GM23338 (cell line): ENCODE results near the gene PAPPA. TPM values are rescaled to one million over a fixed set of nuclear protein-coding genes. Genes with fewer than 3 reads are reported as not detected.

Experiments
- ATAC-seq: fragments of 200-7000 bp; cut with Tn5 transposase; 3 replicates; pipeline ENCODE4 v1.9.1; 2020
- DNase-seq: peaks from one replicate; pipeline ENCODE4 v3.0.0-alpha.2; 2015; ENCODE audit warnings: low spot score
- H2AFZ ChIP-seq: fragments of 200-600 bp; sonication (generic); 2 replicates; pipeline ENCODE4 v1.8.0; 2016; ENCODE audit warnings: antibody characterized with exemption, mild to moderate bottlenecking, moderate library complexity
- H3F3A ChIP-seq: fragments of 200-600 bp; sonication (generic); replicated peaks from 2 replicates; pipeline ENCODE4 v1.8.0; 2017; ENCODE audit warnings: antibody characterized with exemption, mixed run types, low read depth
- H3K27ac ChIP-seq: fragments of 200-600 bp; sonication (generic); 2 replicates; pipeline ENCODE4 v1.6.1; 2016; ENCODE audit warnings: low read depth
- H3K27me3 ChIP-seq: fragments of 200-600 bp; sonication (generic); 2 replicates; pipeline ENCODE4 v1.8.0; 2016; ENCODE audit warnings: mild to moderate bottlenecking, mixed run types, moderate library complexity; ENCODE audit not compliant: insufficient read depth
- H3K36me3 ChIP-seq: fragments of 200-600 bp; sonication (generic); 2 replicates; pipeline ENCODE4 v1.8.0; 2016; ENCODE audit warnings: mild to moderate bottlenecking; ENCODE audit not compliant: insufficient read depth
- H3K4me1 ChIP-seq: fragments of 200-600 bp; sonication (generic); 2 replicates; pipeline ENCODE4 v1.8.0; 2016; ENCODE audit warnings: mild to moderate bottlenecking, moderate library complexity; ENCODE audit not compliant: insufficient read depth
- H3K4me2 ChIP-seq: fragments of 200-600 bp; sonication (generic); 2 replicates; pipeline ENCODE4 v1.7.1; 2017; ENCODE audit warnings: mixed run types
- H3K4me3 ChIP-seq: fragments of 200-600 bp; sonication (generic); 2 replicates; pipeline ENCODE4 v1.6.1; 2016; ENCODE audit warnings: mixed run types
- H3K79me2 ChIP-seq: fragments of 200-600 bp; sonication (generic); replicated peaks from 2 replicates; pipeline ENCODE4 v1.8.0; 2017; ENCODE audit warnings: mild to moderate bottlenecking; ENCODE audit not compliant: insufficient read depth
- H3K9me2 ChIP-seq: fragments of 200-600 bp; sonication (generic); 2 replicates; pipeline ENCODE4 v1.8.0; 2017; ENCODE audit not compliant: insufficient read depth
- H4K20me1 ChIP-seq: fragments of 200-600 bp; sonication (generic); replicated peaks from 2 replicates; pipeline ENCODE4 v1.8.0; 2017; ENCODE audit warnings: mild to moderate bottlenecking; ENCODE audit not compliant: insufficient read depth
- H3K27ac Mint-ChIP-seq: 2 replicates; pipeline ENCODE4 v1.8.0; 2020; ENCODE audit warnings: inconsistent platforms, mild to moderate bottlenecking, moderate library complexity, mixed read lengths
- H3K27me3 Mint-ChIP-seq: 3 replicates; pipeline ENCODE4 v1.8.0; 2022; ENCODE audit warnings: low read depth, mild to moderate bottlenecking, moderate library complexity, mixed read lengths, inconsistent platforms; ENCODE audit not compliant: insufficient read depth, poor library complexity
- H3K36me3 Mint-ChIP-seq: 3 replicates; pipeline ENCODE4 v1.8.0; 2021; ENCODE audit warnings: low read depth, mild to moderate bottlenecking, inconsistent platforms, moderate library complexity, mixed read lengths
- H3K4me1 Mint-ChIP-seq: 3 replicates; pipeline ENCODE4 v1.8.0; 2020; ENCODE audit warnings: mild to moderate bottlenecking, inconsistent platforms, mixed read lengths
- H3K4me3 Mint-ChIP-seq: 3 replicates; pipeline ENCODE4 v1.8.0; 2021; ENCODE audit warnings: moderate library complexity, mild to moderate bottlenecking, inconsistent platforms, mixed read lengths
- H3K9me3 Mint-ChIP-seq: 3 replicates; pipeline ENCODE4 v1.8.0; 2020; ENCODE audit warnings: moderate library complexity, mild to moderate bottlenecking, inconsistent platforms, mixed read lengths
- CREB1 ChIP-seq: fragments of 250-450 bp; sonication (Bioruptor Pico); IDR thresholded peaks from 2 replicates; pipeline ENCODE4 v1.5.0; 2020; ENCODE audit warnings: low read depth, mild to moderate bottlenecking, moderate library complexity
- CTCF ChIP-seq, 2 experiments: fragments of 200-600 bp in 1 of 2; sonication (generic) in 1 of 2; conservative IDR thresholded peaks; 2 replicates each; pipeline versions ENCODE4 v1.5.1 to v1.6.1; 2016 to 2017; ENCODE audit warnings: antibody characterized with exemption in 2 of 2, low read depth in 2 of 2, mild to moderate bottlenecking in 2 of 2, moderate library complexity in 1 of 2
- ETS1 ChIP-seq: IDR thresholded peaks from 2 replicates; pipeline ENCODE4 v1.6.1; 2016; ENCODE audit warnings: antibody characterized with exemption
- EZH2phosphoT487 ChIP-seq: fragments of 200-600 bp; sonication (generic); IDR thresholded peaks from one replicate; pipeline ENCODE4 v1.8.1; 2018; ENCODE audit warnings: antibody characterized with exemption; ENCODE audit not compliant: unreplicated experiment
- JUNB ChIP-seq: IDR thresholded peaks from one replicate; pipeline ENCODE4 v1.6.1; 2016; ENCODE audit warnings: antibody characterized with exemption; ENCODE audit not compliant: unreplicated experiment
- NANOG ChIP-seq: IDR thresholded peaks from 2 replicates; pipeline ENCODE4 v1.6.1; 2016; ENCODE audit warnings: antibody characterized with exemption, borderline replicate concordance
- POLR2AphosphoS5 ChIP-seq: IDR thresholded peaks from 2 replicates; pipeline ENCODE4 v1.6.1; 2016; ENCODE audit warnings: antibody characterized with exemption, low read depth
- REST ChIP-seq: IDR thresholded peaks from one replicate; pipeline ENCODE4 v1.6.1; 2018; ENCODE audit warnings: antibody characterized with exemption; ENCODE audit not compliant: unreplicated experiment
- STAT1 ChIP-seq: IDR thresholded peaks from one replicate; pipeline ENCODE4 v1.6.1; 2016; ENCODE audit warnings: antibody characterized with exemption; ENCODE audit not compliant: unreplicated experiment
- ZNF114 ChIP-seq: fragments of 250-450 bp; sonication (Bioruptor Pico); IDR thresholded peaks from 2 replicates; pipeline ENCODE4 v1.5.0; 2020; ENCODE audit warnings: mild to moderate bottlenecking, moderate library complexity
- ZNF331 ChIP-seq: fragments of 250-450 bp; sonication (Bioruptor Pico); IDR thresholded peaks from 2 replicates; pipeline ENCODE4 v1.5.0; 2020; ENCODE audit warnings: low read depth, mild to moderate bottlenecking, moderate library complexity
- ZNF462 ChIP-seq: fragments of 250-450 bp; sonication (Bioruptor Pico); IDR thresholded peaks from 2 replicates; pipeline ENCODE4 v1.5.0; 2020; ENCODE audit warnings: mild to moderate bottlenecking, moderate library complexity
- polyA plus RNA-seq: library from polyadenylated mRNA; unstranded; fragments of >200 nt; fragmentation: Nextera tagmentation; extraction: Ambion mirVana; gene quantifications from 2 replicates; pipeline ENCODE4 v1.2.1, GENCODE V29; 2016
- total RNA-seq: library from RNA; depleted of rRNA; stranded (reverse); fragments of >200 nt; shearing (Covaris generic); gene quantifications from 2 replicates; pipeline ENCODE4 v1.2.3, GENCODE V29; 2014

The PAPPA gene
- total and polyA plus RNA-seq, 2 experiments from 2014 or later, result 0.38 to 0.66 TPM

GRCh38 chr9:116234081-116234480 lies 80.5 kb downstream of the PAPPA start:
- DNase-seq, result no peak
- Histone ChIP-seq H3K4me3 (no peak overlapping the region), H3K79me2 (no peaks in the 10 kb centered on the region), H2AFZ (no peak overlapping the region), H4K20me1 (no peaks in the 10 kb centered on the region), H3K9me2 (no peaks in the 10 kb centered on the region), H3F3A (no peaks in the 10 kb centered on the region), H3K4me2 (no peak overlapping the region), H3K27me3 (no peaks in the 10 kb centered on the region), H3K27ac (no peak overlapping the region), H3K4me1 (no peaks in the 10 kb centered on the region), H3K36me3 (no peaks in the 10 kb centered on the region)
- Mint-ChIP-seq H3K27ac (no peak overlapping the region), H3K4me1 (no peaks in the 10 kb centered on the region), H3K27me3 (peaks cover 3% of the 10 kb centered on the region), H3K9me3 (no peaks in the 10 kb centered on the region), H3K4me3 (no peak overlapping the region), H3K36me3 (no peaks in the 10 kb centered on the region)
- no peak for ATAC-seq
- TF ChIP-seq CTCF (conservative IDR thresholded peaks at IDR 0.05; ENCODE audit: low read depth in 2 of 2) (no peak), STAT1 (no peak), JUNB (no peak), ZNF114 (CRISPR knock-in tag) (no peak), EZH2phosphoT487 (no peak), CREB1 (no peak), ZNF331 (CRISPR knock-in tag) (no peak), ZNF462 (CRISPR knock-in tag) (no peak), NANOG (no peak), ETS1 (no peak), POLR2AphosphoS5 (no peak), REST (no peak)
